ENCODE data around the gene TMC3. TPM values are rescaled to one million over a fixed set of nuclear protein-coding genes. Genes with fewer than 3 reads are reported as not detected.
A peak's percentile ranks its signal among the peaks of the same experiment; 100 is the strongest.

Gene TMC3
- total and polyA plus RNA-seq, 2 donors from 2014 or later = not detected

DNA sequence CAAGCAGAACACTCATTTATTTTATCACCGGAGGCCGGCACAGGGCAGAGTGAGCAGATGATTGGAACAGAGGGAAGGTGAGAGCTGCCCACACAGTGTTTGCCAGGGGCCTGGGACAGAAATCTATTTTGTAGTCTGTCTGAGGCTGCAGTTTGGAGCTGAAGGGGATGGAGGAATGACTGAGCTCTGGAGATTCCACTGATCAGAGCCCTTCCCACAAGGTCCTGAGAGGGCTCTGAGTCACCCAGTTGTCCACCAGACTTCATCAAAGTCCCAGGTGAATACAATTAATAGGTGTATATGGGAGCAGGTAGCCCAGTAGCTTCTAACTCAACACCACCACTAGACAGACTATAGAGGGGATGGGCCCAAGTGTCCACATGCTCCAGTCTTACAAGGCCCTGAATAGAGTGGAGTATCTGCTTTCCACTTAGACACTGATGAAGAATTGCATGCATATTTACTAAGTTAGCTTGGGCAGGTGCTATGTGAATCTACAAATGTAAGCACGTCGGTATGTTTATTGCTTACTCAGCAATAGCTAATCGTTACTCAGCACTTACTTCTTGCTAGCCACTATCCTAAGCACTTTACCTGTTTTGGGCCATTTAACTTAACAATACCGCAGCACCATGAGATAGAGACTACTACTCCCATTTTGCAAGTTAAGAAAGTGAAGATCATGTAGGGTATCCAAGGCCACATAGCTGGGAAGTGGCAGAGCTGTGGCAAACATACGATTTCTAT, 47.4 kb downstream of the TMC3 start:
- Histone ChIP-seq H3K36me3 (ENCODE audit: control insufficient read depth in 2 of 3, insufficient read depth in 3 of 3, low read length in 3 of 3) (no peaks in the 10 kb centered on the region), H3K27me3 (ENCODE audit: control insufficient read depth, insufficient read depth, low read length) (no peaks in the 10 kb centered on the region), H3K27ac (ENCODE audit: low read depth in 2 of 2, low read length in 2 of 2) (no peak overlapping the region), H3K9ac (ENCODE audit: low read length in 3 of 3) (no peak overlapping the region), H3K4me3 (ENCODE audit: low read length in 3 of 3) (no peak overlapping the region), H3K4me1 (ENCODE audit: control insufficient read depth in 2 of 3, insufficient read depth in 2 of 3, low read depth in 1 of 3, low read length in 3 of 3) (no peaks in the 10 kb centered on the region), H3K9me3 (ENCODE audit: control insufficient read depth in 2 of 3, insufficient read depth in 1 of 3, low read length in 3 of 3) (no peaks in the 10 kb centered on the region)
- no peak for DNase-seq
- TF ChIP-seq, protein P1, sequence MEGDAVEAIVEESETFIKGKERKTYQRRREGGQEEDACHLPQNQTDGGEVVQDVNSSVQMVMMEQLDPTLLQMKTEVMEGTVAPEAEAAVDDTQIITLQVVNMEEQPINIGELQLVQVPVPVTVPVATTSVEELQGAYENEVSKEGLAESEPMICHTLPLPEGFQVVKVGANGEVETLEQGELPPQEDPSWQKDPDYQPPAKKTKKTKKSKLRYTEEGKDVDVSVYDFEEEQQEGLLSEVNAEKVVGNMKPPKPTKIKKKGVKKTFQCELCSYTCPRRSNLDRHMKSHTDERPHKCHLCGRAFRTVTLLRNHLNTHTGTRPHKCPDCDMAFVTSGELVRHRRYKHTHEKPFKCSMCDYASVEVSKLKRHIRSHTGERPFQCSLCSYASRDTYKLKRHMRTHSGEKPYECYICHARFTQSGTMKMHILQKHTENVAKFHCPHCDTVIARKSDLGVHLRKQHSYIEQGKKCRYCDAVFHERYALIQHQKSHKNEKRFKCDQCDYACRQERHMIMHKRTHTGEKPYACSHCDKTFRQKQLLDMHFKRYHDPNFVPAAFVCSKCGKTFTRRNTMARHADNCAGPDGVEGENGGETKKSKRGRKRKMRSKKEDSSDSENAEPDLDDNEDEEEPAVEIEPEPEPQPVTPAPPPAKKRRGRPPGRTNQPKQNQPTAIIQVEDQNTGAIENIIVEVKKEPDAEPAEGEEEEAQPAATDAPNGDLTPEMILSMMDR (IDR thresholded peaks at IDR 0.05; ENCODE audit: borderline replicate concordance, extremely low read depth, insufficient read depth) = no peak
- intact Hi-C loops (cut with DNase I) = no loop called here
- no peak for FAIRE-seq

DNA sequence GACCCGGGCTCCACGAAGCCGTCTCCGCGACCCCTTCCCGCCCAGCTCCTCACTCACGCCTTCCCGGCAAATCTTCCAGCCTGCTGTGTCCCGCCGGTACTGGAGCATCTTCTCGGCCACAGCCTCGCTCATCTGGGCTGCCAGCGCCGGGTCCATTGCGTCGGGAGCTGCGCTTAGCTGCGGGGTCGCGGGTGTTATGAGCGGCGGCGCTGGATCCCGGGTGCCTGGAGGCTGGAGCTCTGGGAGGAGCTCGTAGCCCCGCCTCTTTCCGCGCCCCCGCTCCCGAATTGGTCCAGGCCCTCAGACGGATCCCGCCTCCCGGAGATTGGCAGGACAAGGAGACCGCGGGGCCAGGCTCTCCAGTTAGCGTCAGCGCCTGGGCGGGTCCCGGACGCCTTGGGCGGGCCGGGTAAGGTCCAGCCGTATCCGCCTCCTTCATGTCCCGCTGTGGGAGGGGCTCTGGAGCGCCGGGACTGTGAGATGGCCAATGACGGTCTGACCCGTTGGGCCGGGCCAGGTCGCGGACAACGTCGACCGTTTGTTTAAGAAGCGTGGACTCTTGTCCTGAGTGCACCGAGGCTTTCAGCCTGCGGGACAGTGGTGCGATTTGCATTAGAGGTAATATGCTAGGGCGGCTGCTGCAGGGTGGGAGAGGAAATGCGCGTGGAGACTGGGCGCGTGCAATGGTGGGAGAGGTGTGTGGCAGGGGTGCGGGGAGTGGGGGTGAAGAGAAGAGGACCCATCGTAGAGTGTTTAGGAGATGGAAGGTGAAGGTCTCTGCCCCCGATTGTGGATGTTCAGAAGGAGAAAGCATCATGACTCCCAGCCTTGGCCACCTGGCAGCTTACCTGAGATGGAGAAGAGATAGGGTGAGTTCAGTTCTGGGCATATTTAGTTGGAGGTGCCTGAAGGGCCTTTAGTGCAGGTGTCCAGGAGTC, 49.8 kb downstream of the TMC3 start, which contains the start of gene STARD5:
TSS of gene STARD5 (minus strand) at position 198 of the 938 bp plus-strand sequence. CDS start at position 156, 42 bp downstream.
- peak; percentile 96 for FAIRE-seq
- H3K27ac ChIP-seq (ENCODE audit: low read depth in 2 of 2, low read length in 2 of 2) = no peak within 1 kb of the TSS
- intact Hi-C loops (cut with DNase I) = no loop called here

DNA sequence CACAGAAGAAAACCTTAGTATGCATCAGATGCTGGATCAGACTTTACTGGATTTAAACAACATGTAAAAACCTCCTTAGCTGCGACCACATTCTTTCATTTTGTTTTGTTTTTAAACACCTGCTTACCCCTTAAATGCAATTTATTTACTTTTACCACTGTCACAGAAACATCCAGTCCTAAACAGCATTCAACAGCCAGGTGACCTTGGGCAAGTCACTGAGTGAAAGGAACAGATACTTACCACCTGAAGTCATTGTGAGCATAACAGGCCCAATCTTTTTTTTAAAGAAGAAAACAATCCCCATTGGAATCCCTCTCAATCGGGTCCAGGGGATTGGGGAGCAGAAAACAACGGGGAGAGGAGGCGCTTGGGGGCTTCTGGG, 50.5 kb downstream of the TMC3 start:
- TF ChIP-seq, protein P1 (IDR thresholded peaks at IDR 0.05; ENCODE audit: borderline replicate concordance, extremely low read depth, insufficient read depth) = no peak
- intact Hi-C loops (cut with DNase I) = no loop called here
- no peaks in the 10 kb centered on the region for H3K36me3 ChIP-seq (ENCODE audit: control insufficient read depth in 2 of 3, insufficient read depth in 3 of 3, low read length in 3 of 3)
- H3K9ac ChIP-seq (ENCODE audit: low read length in 3 of 3) = peak overlapping the region; percentile 48 to 82 (median 57)
- H3K27me3 ChIP-seq (ENCODE audit: control insufficient read depth, insufficient read depth, low read length) = no peaks in the 10 kb centered on the region
- no peaks in the 10 kb centered on the region for H3K9me3 ChIP-seq (ENCODE audit: control insufficient read depth in 2 of 3, insufficient read depth in 1 of 3, low read length in 3 of 3)
- peak overlapping the region; percentile 58 to 82 (median 61) for H3K4me3 ChIP-seq (ENCODE audit: low read length in 3 of 3)
- no peaks in the 10 kb centered on the region for H3K4me1 ChIP-seq (ENCODE audit: control insufficient read depth in 2 of 3, insufficient read depth in 2 of 3, low read depth in 1 of 3, low read length in 3 of 3)
- DNase-seq (peak in 2 of 5 donors; percentile 23 to 24), FAIRE-seq (no peak)
- H3K27ac ChIP-seq (ENCODE audit: low read depth in 2 of 2, low read length in 2 of 2) = no peak overlapping the region

More for the DNA sequence above, 49.8 kb downstream of the TMC3 start, which contains the start of gene STARD5:
- Histone ChIP-seq H3K4me3 (ENCODE audit: low read length in 3 of 3) (peak within 1 kb of the TSS; percentile 58 to 82 (median 76)), H3K9me3 (ENCODE audit: control insufficient read depth in 2 of 3, insufficient read depth in 1 of 3, low read length in 3 of 3) (no peaks in the 10 kb centered on the region), H3K36me3 (ENCODE audit: control insufficient read depth in 2 of 3, insufficient read depth in 3 of 3, low read length in 3 of 3) (no peaks in the 10 kb centered on the region), H3K4me1 (ENCODE audit: control insufficient read depth in 2 of 3, insufficient read depth in 2 of 3, low read depth in 1 of 3, low read length in 3 of 3) (no peaks in the 10 kb centered on the region), H3K9ac (ENCODE audit: low read length in 3 of 3) (peak within 1 kb of the TSS; percentile 49 to 82 (median 57)), H3K27me3 (ENCODE audit: control insufficient read depth, insufficient read depth, low read length) (no peaks in the 10 kb centered on the region)
- TF ChIP-seq, protein P1 (IDR thresholded peaks at IDR 0.05; ENCODE audit: borderline replicate concordance, extremely low read depth, insufficient read depth) = no peak
- DNase-seq = peak; percentile 98 to 99 (median 98)
